ENCODE data around the gene OR4X2. TPM values are rescaled to one million over a fixed set of nuclear protein-coding genes. Genes with fewer than 3 reads are reported as not detected.

The OR4X2 gene
- total RNA-seq, 1 donor: not detected

Other genes with a start within 250 kb of the OR4X2 start
- not detected for gene OR4B1, start 28.3 kb upstream of the OR4X2 start, total RNA-seq
- not detected for gene OR4X1, start 18.8 kb downstream of the OR4X2 start, total RNA-seq
- not detected for gene OR4S1, start 61.1 kb downstream of the OR4X2 start, total RNA-seq
- gene OR4C3, start 79.8 kb downstream of the OR4X2 start, total RNA-seq: not detected
- gene OR4C5, start 121.4 kb downstream of the OR4X2 start, total RNA-seq: not detected
- gene OR4A47, start 243.7 kb downstream of the OR4X2 start, total RNA-seq: 0.21 TPM